Neutrophil (primary cell): ENCODE results near the gene HIVEP3.

ENCODE experiments used
- H3K27ac ChIP-seq: fragments of 200-600 bp; sonication (generic); 2 replicates; pipeline ENCODE4 v1.5.1; 2016; ENCODE audit warnings: mild to moderate bottlenecking, moderate library complexity
- H3K27me3 ChIP-seq: fragments of 200-600 bp; sonication (generic); 2 replicates; pipeline ENCODE4 v1.6.0; 2016; ENCODE audit warnings: mild to moderate bottlenecking
- H3K36me3 ChIP-seq: fragments of 200-600 bp; sonication (generic); 2 replicates; pipeline ENCODE4 v1.5.1; 2017
- H3K4me1 ChIP-seq, 2 experiments: fragments of 200-600 bp in 1 of 2; sonication (generic) in 1 of 2; 1 replicate in 1 of 2; 2 replicates in 1 of 2; pipeline versions ENCODE4 v1.5.1 to v1.6.1; 2013 to 2016; ENCODE audit warnings: low read depth in 1 of 2, low read length in 1 of 2, mild to moderate bottlenecking in 1 of 2, moderate library complexity in 1 of 2; ENCODE audit not compliant: control insufficient read depth in 1 of 2, insufficient read depth in 1 of 2
- H3K4me3 ChIP-seq, 2 experiments: fragments of 200-600 bp in 1 of 2; sonication (generic) in 1 of 2; 1 replicate in 1 of 2; 2 replicates in 1 of 2; pipeline ENCODE4 v1.5.1; 2013 to 2016; ENCODE audit warnings: low read depth in 1 of 2, low read length in 1 of 2, mild to moderate bottlenecking in 1 of 2, moderate library complexity in 1 of 2
- H3K9me3 ChIP-seq: fragments of 200-600 bp; sonication (generic); 2 replicates; pipeline ENCODE4 v1.5.1; 2016
- CTCF ChIP-seq: fragments of 200-600 bp; sonication (generic); IDR thresholded peaks from 2 replicates; pipeline ENCODE4 v1.5.1; 2016; ENCODE audit warnings: antibody characterized with exemption

HIVEP3 gene

GRCh38 chr1:41765152-41765551, 153.6 kb downstream of the HIVEP3 start:
- Histone ChIP-seq H3K9me3 (no peaks in the 10 kb centered on the region), H3K27me3 (no peaks in the 10 kb centered on the region), H3K27ac (peak overlapping the region; percentile 61), H3K36me3 (no peaks in the 10 kb centered on the region), H3K4me3 (peak overlapping the region; percentile 19 to 44), H3K4me1 (peaks cover 57 to 58% of the 10 kb centered on the region in 2 experiments)
- no peak for TF ChIP-seq CTCF

GRCh38 chr1:41764656-41765055, 154.1 kb downstream of the HIVEP3 start:
- no peak for TF ChIP-seq CTCF
- Histone ChIP-seq H3K27me3 (no peaks in the 10 kb centered on the region), H3K36me3 (no peaks in the 10 kb centered on the region), H3K9me3 (no peaks in the 10 kb centered on the region), H3K4me1 (peaks cover 57% of the 10 kb centered on the region in 2 experiments), H3K27ac (peak overlapping the region; percentile 61), H3K4me3 (peak overlapping the region; percentile 19 to 44)

GRCh38 chr1:41762777-41763176, 155.9 kb downstream of the HIVEP3 start:
- no peaks in the 10 kb centered on the region for H3K9me3 ChIP-seq
- no peaks in the 10 kb centered on the region for H3K36me3 ChIP-seq
- H3K4me3 ChIP-seq = no peak overlapping the region
- H3K27ac ChIP-seq = no peak overlapping the region
- H3K27me3 ChIP-seq = no peaks in the 10 kb centered on the region
- H3K4me1 ChIP-seq = peaks cover 38% of the 10 kb centered on the region in 2 experiments
- no peak for TF ChIP-seq CTCF

GRCh38 chr1:41762251-41762650, 156.5 kb downstream of the HIVEP3 start:
- Histone ChIP-seq H3K4me3 (no peak overlapping the region), H3K9me3 (no peaks in the 10 kb centered on the region), H3K36me3 (no peaks in the 10 kb centered on the region), H3K4me1 (peaks cover 33% of the 10 kb centered on the region in 2 experiments), H3K27ac (no peak overlapping the region), H3K27me3 (no peaks in the 10 kb centered on the region)
- TF ChIP-seq CTCF = no peak

GRCh38 chr1:41758904-41759548, 159.7 kb downstream of the HIVEP3 start:
- H3K27ac ChIP-seq = no peak overlapping the region
- no peak for TF ChIP-seq CTCF

More at GRCh38 chr1:41758904-41759548, 159.7 kb downstream of the HIVEP3 start:
- peaks cover 5 to 8% of the 10 kb centered on the region in 2 experiments for H3K4me1 ChIP-seq
- no peaks in the 10 kb centered on the region for H3K27me3 ChIP-seq
- no peaks in the 10 kb centered on the region for H3K9me3 ChIP-seq
- no peaks in the 10 kb centered on the region for H3K36me3 ChIP-seq
- H3K4me3 ChIP-seq = no peak overlapping the region
